Measurements from ENCODE around the gene HK1. TPM values are rescaled to one million over a fixed set of nuclear protein-coding genes. Genes with fewer than 3 reads are reported as not detected.

Gene HK1
- total and polyA plus RNA-seq, 2 donors (not counting 1 experiment from before 2014, with no cell fraction given), result 60.6 to 172 TPM

- DNase-seq (ENCODE audit: low read depth in 2 of 2), result peak in 1 of 2 donors; percentile 62
Observed at GRCh38 chr10:69421611-69422308, 143.5 kb downstream of the HK1 start.

GRCh38 chr10:69422676-69423075, 144.4 kb downstream of the HK1 start:
- no peak overlapping the region for H3K4me3 ChIP-seq (replicated peaks in 1 of 4; ENCODE audit: control extremely low read depth in 1 of 4, insufficient read depth in 1 of 4, low read depth in 3 of 4, low read length in 4 of 4)

More at GRCh38 chr10:69421611-69422308, 143.5 kb downstream of the HK1 start:
- peaks cover 10% of the 10 kb centered on the region for H3K27me3 ChIP-seq (ENCODE audit: control insufficient read depth, insufficient read depth, low read length)
- H4K20me1 ChIP-seq (ENCODE audit: control insufficient read depth, extremely low read depth, insufficient read depth, low read length), result no peaks in the 10 kb centered on the region
- H3K9ac ChIP-seq (ENCODE audit: insufficient read depth, low read length), result no peak overlapping the region
- no peak overlapping the region for H3K4me2 ChIP-seq (ENCODE audit: extremely low read depth, insufficient read depth, low read length)
- H3K9me3 ChIP-seq (ENCODE audit: control insufficient read depth, insufficient read depth, low read depth, low read length), result no peaks in the 10 kb centered on the region
- no peak overlapping the region for H2AFZ ChIP-seq (ENCODE audit: low read length)
- no peak overlapping the region for H3K4me3 ChIP-seq (replicated peaks in 1 of 4; ENCODE audit: control extremely low read depth in 1 of 4, insufficient read depth in 1 of 4, low read depth in 3 of 4, low read length in 4 of 4)
- H3K79me2 ChIP-seq (ENCODE audit: control insufficient read depth, insufficient read depth, low read length), result no peaks in the 10 kb centered on the region
- no peak overlapping the region for H3K27ac ChIP-seq (ENCODE audit: insufficient read depth, low read length)
- no peak for TF ChIP-seq CTCF (conservative IDR thresholded peaks at IDR 0.05 in 1 of 2, IDR thresholded peaks at IDR 0.05 in 1 of 2; ENCODE audit: low read depth in 1 of 2, low read length in 2 of 2)
- no peak for TF ChIP-seq EZH2 (IDR thresholded peaks at IDR 0.05; ENCODE audit: low read length, missing control alignments)
- H3K4me1 ChIP-seq (ENCODE audit: control insufficient read depth, extremely low read depth, insufficient read depth, low read length), result no peaks in the 10 kb centered on the region
- H3K36me3 ChIP-seq (ENCODE audit: control insufficient read depth, insufficient read depth, low read length), result no peaks in the 10 kb centered on the region

GRCh38 chr10:69425041-69425440, 146.7 kb downstream of the HK1 start:
- Histone ChIP-seq H2AFZ (ENCODE audit: low read length) (no peak overlapping the region), H3K9me3 (ENCODE audit: control insufficient read depth, insufficient read depth, low read depth, low read length) (no peaks in the 10 kb centered on the region), H3K9ac (ENCODE audit: insufficient read depth, low read length) (no peak overlapping the region), H3K36me3 (ENCODE audit: control insufficient read depth, insufficient read depth, low read length) (no peaks in the 10 kb centered on the region), H3K4me2 (ENCODE audit: extremely low read depth, insufficient read depth, low read length) (no peak overlapping the region), H3K27ac (ENCODE audit: insufficient read depth, low read length) (no peak overlapping the region), H3K27me3 (ENCODE audit: control insufficient read depth, insufficient read depth, low read length) (peaks cover 8% of the 10 kb centered on the region), H3K4me1 (ENCODE audit: control insufficient read depth, extremely low read depth, insufficient read depth, low read length) (no peaks in the 10 kb centered on the region), H3K79me2 (ENCODE audit: control insufficient read depth, insufficient read depth, low read length) (no peaks in the 10 kb centered on the region), H4K20me1 (ENCODE audit: control insufficient read depth, extremely low read depth, insufficient read depth, low read length) (no peaks in the 10 kb centered on the region), H3K4me3 (replicated peaks in 1 of 4; ENCODE audit: control extremely low read depth in 1 of 4, insufficient read depth in 1 of 4, low read depth in 3 of 4, low read length in 4 of 4) (no peak overlapping the region)
- no peak for DNase-seq (ENCODE audit: low read depth in 2 of 2)
- TF ChIP-seq EZH2 (IDR thresholded peaks at IDR 0.05; ENCODE audit: low read length, missing control alignments), result no peak
- no peak for TF ChIP-seq CTCF (conservative IDR thresholded peaks at IDR 0.05 in 1 of 2, IDR thresholded peaks at IDR 0.05 in 1 of 2; ENCODE audit: low read depth in 1 of 2, low read length in 2 of 2)

More at GRCh38 chr10:69422676-69423075, 144.4 kb downstream of the HK1 start:
- Histone ChIP-seq H3K9ac (ENCODE audit: insufficient read depth, low read length) (no peak overlapping the region), H4K20me1 (ENCODE audit: control insufficient read depth, extremely low read depth, insufficient read depth, low read length) (no peaks in the 10 kb centered on the region), H3K4me1 (ENCODE audit: control insufficient read depth, extremely low read depth, insufficient read depth, low read length) (no peaks in the 10 kb centered on the region), H3K4me2 (ENCODE audit: extremely low read depth, insufficient read depth, low read length) (no peak overlapping the region), H3K27me3 (ENCODE audit: control insufficient read depth, insufficient read depth, low read length) (peaks cover 8% of the 10 kb centered on the region), H3K27ac (ENCODE audit: insufficient read depth, low read length) (no peak overlapping the region), H3K9me3 (ENCODE audit: control insufficient read depth, insufficient read depth, low read depth, low read length) (no peaks in the 10 kb centered on the region), H3K79me2 (ENCODE audit: control insufficient read depth, insufficient read depth, low read length) (no peaks in the 10 kb centered on the region), H3K36me3 (ENCODE audit: control insufficient read depth, insufficient read depth, low read length) (no peaks in the 10 kb centered on the region), H2AFZ (ENCODE audit: low read length) (no peak overlapping the region)
- no peak for TF ChIP-seq CTCF (conservative IDR thresholded peaks at IDR 0.05 in 1 of 2, IDR thresholded peaks at IDR 0.05 in 1 of 2; ENCODE audit: low read depth in 1 of 2, low read length in 2 of 2)
- TF ChIP-seq EZH2 (IDR thresholded peaks at IDR 0.05; ENCODE audit: low read length, missing control alignments), result no peak
- DNase-seq (ENCODE audit: low read depth in 2 of 2), result no peak
